H1 (cell line): ENCODE data around the gene TPP2. TPM values are rescaled to one million over a fixed set of nuclear protein-coding genes. Genes with fewer than 3 reads are reported as not detected.

Source experiments
- CTCF ChIA-PET: fragments of 300-600 bp; sonication (Branson Sonifier 250); formaldehyde crosslinking; loops from one replicate; lab custom pipeline; 2021; ENCODE audit not compliant: partially characterized antibody; lab: Charles Lee
- POLR2A ChIA-PET: fragments of 300-600 bp; sonication (Branson Sonifier 250); formaldehyde crosslinking; loops from one replicate; lab custom pipeline; 2021; ENCODE audit warnings: inconsistent platforms; ENCODE audit not compliant: partially characterized antibody; lab: Charles Lee
- DNase-seq, 2 experiments: peaks; one replicate each; pipeline versions ENCODE4 v3.0.0 to v3.0.0-alpha.2; 2010 to 2022; ENCODE audit warnings: low spot score in 2 of 2, low read depth in 1 of 2, mixed read lengths in 1 of 2
- FAIRE-seq: peaks from 2 replicates; lab custom pipeline; 2011; peaks lifted over from hg19 to GRCh38; lab: Jason Lieb, UNC
- H2AFZ ChIP-seq: 2 replicates; pipeline ENCODE4 v1.8.1; 2012; ENCODE audit warnings: low read length, inconsistent platforms
- H2AK5ac ChIP-seq: 2 replicates; pipeline ENCODE4 v1.6.1; 2013; ENCODE audit warnings: low read depth, low read length
- H2BK120ac ChIP-seq: replicated peaks from 2 replicates; pipeline ENCODE3; 2013; ENCODE audit warnings: low read depth, low read length, inconsistent platforms
- H2BK12ac ChIP-seq: 2 replicates; pipeline ENCODE4 v1.6.1; 2013; ENCODE audit warnings: low read depth, low read length
- H2BK15ac ChIP-seq: 2 replicates; pipeline ENCODE4 v1.6.1; 2013; ENCODE audit warnings: low read length
- H2BK20ac ChIP-seq: 2 replicates; pipeline ENCODE4 v1.6.1; 2013; ENCODE audit warnings: low read length
- H2BK5ac ChIP-seq: 2 replicates; pipeline ENCODE4 v1.6.1; 2013; ENCODE audit warnings: low read depth, low read length
- H3K14ac ChIP-seq: 2 replicates; pipeline ENCODE4 v1.6.1; 2013; ENCODE audit warnings: inconsistent platforms; ENCODE audit not compliant: insufficient read length
- H3K18ac ChIP-seq: 2 replicates; pipeline ENCODE4 v1.6.1; 2013; ENCODE audit warnings: low read length; ENCODE audit errors: extremely low read depth
- H3K23ac ChIP-seq: 2 replicates; pipeline ENCODE4 v1.6.1; 2013; ENCODE audit warnings: inconsistent platforms; ENCODE audit not compliant: insufficient read length
- H3K23me2 ChIP-seq: 2 replicates; pipeline ENCODE4 v1.6.1; 2013; ENCODE audit warnings: low read depth, low read length
- H3K27ac ChIP-seq: 2 replicates; pipeline ENCODE4 v1.6.1; 2011; ENCODE audit warnings: low read depth, low read length, inconsistent platforms
- H3K27me3 ChIP-seq, 4 experiments: replicated peaks in 1 of 4; 1 replicate in 1 of 4; 2 replicates in 3 of 4; pipeline versions ENCODE4 v1.6.1 to v1.8.1; 2011 to 2013; ENCODE audit warnings: low read length in 3 of 4, mild to moderate bottlenecking in 3 of 4, inconsistent platforms in 2 of 4, mixed read lengths in 2 of 4, moderate library complexity in 1 of 4; ENCODE audit not compliant: control insufficient read depth in 3 of 4, insufficient read depth in 3 of 4; ENCODE audit errors: extremely low read depth in 1 of 4
- H3K36me3 ChIP-seq, 4 experiments: 2 replicates each; pipeline versions ENCODE4 v1.6.1 to v1.8.1; 2011 to 2013; ENCODE audit warnings: mild to moderate bottlenecking in 4 of 4, low read length in 3 of 4, moderate library complexity in 2 of 4, control low read depth in 1 of 4, inconsistent platforms in 1 of 4; ENCODE audit not compliant: insufficient read depth in 4 of 4, control insufficient read depth in 2 of 4
- H3K4ac ChIP-seq: replicated peaks from 2 replicates; pipeline ENCODE3; 2013; ENCODE audit warnings: low read length, low read depth, mixed read lengths, inconsistent platforms; ENCODE audit not compliant: insufficient read length
- H3K4me1 ChIP-seq, 4 experiments: replicated peaks in 1 of 4; 1 replicate in 1 of 4; 2 replicates in 3 of 4; pipeline versions ENCODE4 v1.6.1 to v1.8.1; 2011 to 2013; ENCODE audit warnings: low read length in 3 of 4, inconsistent platforms in 2 of 4, mixed read lengths in 1 of 4; ENCODE audit not compliant: insufficient read depth in 4 of 4, control insufficient read depth in 3 of 4
- H3K4me2 ChIP-seq, 2 experiments: 2 replicates each; pipeline versions ENCODE4 v1.6.1 to v1.8.1; 2011 to 2013; ENCODE audit warnings: low read depth in 2 of 2, low read length in 2 of 2, control low read depth in 1 of 2, inconsistent platforms in 1 of 2, mild to moderate bottlenecking in 1 of 2; ENCODE audit not compliant: insufficient read depth in 1 of 2
- H3K4me3 ChIP-seq, 4 experiments: fragments of 200-600, 300-600 bp in 1 of 4; sonication (generic), shearing (Covaris generic), sonication (Bioruptor Twin) in 1 of 4; 2 replicates each; pipeline versions ENCODE4 v1.5.1 to v1.8.1; 2011 to 2016; ENCODE audit warnings: low read length in 4 of 4, low read depth in 3 of 4, control low read depth in 2 of 4, inconsistent platforms in 2 of 4, mild to moderate bottlenecking in 2 of 4, mixed read lengths in 1 of 4, moderate library complexity in 1 of 4; ENCODE audit not compliant: insufficient read depth in 2 of 4; ENCODE audit errors: extremely low read depth in 1 of 4
- H3K56ac ChIP-seq: replicated peaks from 2 replicates; pipeline ENCODE3; 2013; ENCODE audit warnings: low read depth, mild to moderate bottlenecking, mixed read lengths, low read length, inconsistent platforms; ENCODE audit not compliant: insufficient read length
- H3K79me1 ChIP-seq: 2 replicates; pipeline ENCODE4 v1.6.1; 2013; ENCODE audit warnings: low read depth, low read length, control low read depth
- H3K79me2 ChIP-seq, 2 experiments: 2 replicates each; pipeline versions ENCODE4 v1.6.1 to v1.8.1; 2012 to 2013; ENCODE audit warnings: low read length in 2 of 2, mild to moderate bottlenecking in 2 of 2, inconsistent platforms in 1 of 2; ENCODE audit not compliant: insufficient read depth in 2 of 2, control insufficient read depth in 1 of 2
- H3K9ac ChIP-seq, 4 experiments: replicated peaks in 1 of 4; 1 replicate in 1 of 4; 2 replicates in 3 of 4; pipeline versions ENCODE4 v1.6.1 to v1.8.1; 2011 to 2013; ENCODE audit warnings: low read depth in 3 of 4, low read length in 3 of 4, control low read depth in 2 of 4, mild to moderate bottlenecking in 2 of 4, moderate library complexity in 2 of 4, inconsistent platforms in 1 of 4; ENCODE audit errors: extremely low read depth in 1 of 4
- H3K9me3 ChIP-seq, 2 experiments: 2 replicates each; pipeline versions ENCODE4 v1.6.1 to v1.8.1; 2012 to 2013; ENCODE audit warnings: mild to moderate bottlenecking in 2 of 2, moderate library complexity in 2 of 2, control low read depth in 1 of 2, inconsistent platforms in 1 of 2, low read depth in 1 of 2, low read length in 1 of 2, mixed read lengths in 1 of 2; ENCODE audit not compliant: insufficient read depth in 2 of 2
- H4K20me1 ChIP-seq, 2 experiments: replicated peaks in 1 of 2; 2 replicates each; pipeline versions ENCODE3 to v1.8.1; 2011 to 2013; ENCODE audit warnings: inconsistent platforms in 2 of 2, low read length in 2 of 2, mild to moderate bottlenecking in 1 of 2; ENCODE audit not compliant: insufficient read depth in 2 of 2, control insufficient read depth in 1 of 2
- H4K5ac ChIP-seq: 2 replicates; pipeline ENCODE4 v1.6.1; 2013; ENCODE audit warnings: low read length, low read depth, mixed read lengths, inconsistent platforms; ENCODE audit not compliant: insufficient read length
- H4K8ac ChIP-seq: 2 replicates; pipeline ENCODE4 v1.8.0; 2013; ENCODE audit warnings: mild to moderate bottlenecking, moderate library complexity, low read length, inconsistent platforms; ENCODE audit not compliant: insufficient read depth; ENCODE audit errors: extremely low read depth
- H4K91ac ChIP-seq: replicated peaks from 2 replicates; pipeline ENCODE3; 2013; ENCODE audit warnings: low read length, mixed read lengths, inconsistent platforms; ENCODE audit not compliant: insufficient read length
- BACH1 ChIP-seq: IDR thresholded peaks from 2 replicates; pipeline ENCODE4 v1.6.1; 2012; ENCODE audit warnings: low read length, improper control_type of control experiment
- CEBPB ChIP-seq: IDR thresholded peaks from 2 replicates; pipeline ENCODE4 v1.6.1; 2012; ENCODE audit warnings: low read depth, low read length
- CHD2 ChIP-seq: IDR thresholded peaks from 2 replicates; pipeline ENCODE4 v1.6.1; 2012; ENCODE audit warnings: low read length, improper control_type of control experiment
- CTBP2 ChIP-seq: IDR thresholded peaks from 2 replicates; pipeline ENCODE4 v1.7.0; 2011; ENCODE audit warnings: borderline replicate concordance, mild to moderate bottlenecking, moderate library complexity, mixed read lengths, low read length; ENCODE audit not compliant: insufficient read depth, insufficient read length
- FOSL1 ChIP-seq: IDR thresholded peaks from 2 replicates; pipeline ENCODE4 v1.6.1; 2011; ENCODE audit warnings: mild to moderate bottlenecking, low read depth, low read length, moderate library complexity; ENCODE audit not compliant: insufficient read depth
- GTF2F1 ChIP-seq: IDR thresholded peaks from 2 replicates; pipeline ENCODE4 v1.6.1; 2012; ENCODE audit warnings: low read depth, low read length, improper control_type of control experiment, borderline replicate concordance
- JUND ChIP-seq: IDR thresholded peaks from 2 replicates; pipeline ENCODE4 v1.6.1; 2011; ENCODE audit warnings: mild to moderate bottlenecking, improper control_type of control experiment, low read length
- KDM4A ChIP-seq: IDR thresholded peaks from one replicate; pipeline ENCODE4 v1.7.1; 2012; ENCODE audit warnings: low read depth, mild to moderate bottlenecking, moderate library complexity, low read length, inconsistent platforms; ENCODE audit not compliant: severe bottlenecking
- MAX ChIP-seq: IDR thresholded peaks from 2 replicates; pipeline ENCODE4 v1.6.1; 2012; ENCODE audit warnings: inconsistent platforms
- PHF8 ChIP-seq: fragments of 200-600 bp; sonication (generic); conservative IDR thresholded peaks from 2 replicates; pipeline ENCODE4 v1.7.1; 2012; ENCODE audit warnings: low read depth, mild to moderate bottlenecking, inconsistent platforms, low read length, moderate library complexity
- WGBS, 2 experiments: shearing (Covaris generic) in 1 of 2; methylation state at CpG; one replicate each; pipeline versions ENCODE4 v1.1.6 to v1.1.7; 2013 to 2015; ENCODE audit warnings: low lambda C conversion rate in 2 of 2, mixed read lengths in 2 of 2, inconsistent platforms in 1 of 2, low coverage in 1 of 2, missing lambda C conversion rate in 1 of 2; ENCODE audit not compliant: insufficient replicate concordance in 2 of 2, insufficient coverage in 1 of 2, insufficient read length in 1 of 2; ENCODE audit errors: extremely low coverage in 1 of 2, missing lambda C conversion rate in 1 of 2; 5-methylcytosine and 5-hydroxymethylcytosine counted together
- polyA plus RNA-seq, 7 experiments: library from polyadenylated mRNA; depleted of rRNA in 3 of 7; stranded (reverse) in 5 of 7; unstranded in 2 of 7; fragments of >200 nt in 5 of 7; fragments of 200-250 nt in 2 of 7; gene quantifications; 1 replicate in 5 of 7; 2 replicates in 1 of 7; 4 replicates in 1 of 7; pipeline versions ENCODE4 v1.2.1 to v1.2.3, GENCODE V29; 2011 to 2013; ENCODE audit warnings: missing spikeins in 2 of 7, mixed read lengths in 2 of 7
- total RNA-seq: library from RNA; stranded (reverse); fragmentation: NEBNext Ultra II Directional; extraction: Animal tissue kit (Norgen Biotek cat#: 25700); gene quantifications from 2 replicates; pipeline ENCODE4 v1.2.1, GENCODE V29; 2021
- TF ChIP-seq, protein P1 (sequence below): IDR thresholded peaks from 2 replicates; pipeline ENCODE4 v1.6.1; 2012; ENCODE audit warnings: inconsistent platforms

TPP2 gene
- total and polyA plus RNA-seq, 2 of the 8 experiments (the other 6 are each of a cell fraction or from before 2014, with no cell fraction given): 15.9 to 85.7 TPM

GRCh38 chr13:102700088-102701031 lies 103.6 kb downstream of the TPP2 start:
- no peaks in the 10 kb centered on the region for H3K27me3 ChIP-seq
- TF ChIP-seq CHD2 (no peak), MAX (no peak), BACH1 (no peak), CTBP2 (no peak), FOSL1 (no peak), PHF8 (no peak), CEBPB (no peak), JUND (no peak), GTF2F1 (no peak), KDM4A (no peak)
- TF ChIP-seq, protein P1, sequence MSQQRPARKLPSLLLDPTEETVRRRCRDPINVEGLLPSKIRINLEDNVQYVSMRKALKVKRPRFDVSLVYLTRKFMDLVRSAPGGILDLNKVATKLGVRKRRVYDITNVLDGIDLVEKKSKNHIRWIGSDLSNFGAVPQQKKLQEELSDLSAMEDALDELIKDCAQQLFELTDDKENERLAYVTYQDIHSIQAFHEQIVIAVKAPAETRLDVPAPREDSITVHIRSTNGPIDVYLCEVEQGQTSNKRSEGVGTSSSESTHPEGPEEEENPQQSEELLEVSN: no peak

More at GRCh38 chr13:102700088-102701031, 103.6 kb downstream of the TPP2 start:
- ChIA-PET CTCF (interaction anchor here (1.1 kb wide), 1 partner anchor 165 kb away, joined by 3 read pairs; no protein-coding TSS in a partner anchor), POLR2A (no interaction called here)
- no peak overlapping the region for H3K4ac ChIP-seq
- H3K18ac ChIP-seq: no peak overlapping the region
- H4K20me1 ChIP-seq: no peaks in the 10 kb centered on the region
- no peaks in the 10 kb centered on the region for H3K36me3 ChIP-seq
- H4K8ac ChIP-seq: no peak overlapping the region
- no peak overlapping the region for H2BK5ac ChIP-seq
- H3K14ac ChIP-seq: no peak overlapping the region
- H3K27ac ChIP-seq: no peak overlapping the region
- DNase-seq (no peak), FAIRE-seq (no peak)
- H3K23ac ChIP-seq: no peak overlapping the region
- H3K9ac ChIP-seq: no peak overlapping the region
- H2AFZ ChIP-seq: no peak overlapping the region; the same call in 1 of the 2 replicates
- H3K56ac ChIP-seq: no peak overlapping the region
- no peak overlapping the region for H2BK20ac ChIP-seq
- H2BK12ac ChIP-seq: 0 out of 2 replicates have a peak overlapping the region, but pooled peaks have one; percentile 84
- no peak overlapping the region for H4K5ac ChIP-seq
- no peak overlapping the region for H2BK120ac ChIP-seq
- H3K9me3 ChIP-seq: peaks cover 0 to 5% of the 10 kb centered on the region in 2 experiments; a peak in 1 of 4 replicates
- H3K4me2 ChIP-seq: no peak overlapping the region
- H3K4me1 ChIP-seq: peaks cover 0 to 4% (median 0%) of the 10 kb centered on the region in 4 experiments; a peak in 1 of 7 replicates
- no peak overlapping the region for H4K91ac ChIP-seq
- no peaks in the 10 kb centered on the region for H3K23me2 ChIP-seq
- no peak overlapping the region for H2BK15ac ChIP-seq
- H3K4me3 ChIP-seq: no peak overlapping the region
- H2AK5ac ChIP-seq: no peak overlapping the region
- WGBS, 2 experiments: 90% methylated on average over 14 of the region's 14 CpGs; no CpG with 5 or more reads in 1 of the 2 experiments
- H3K79me1 ChIP-seq: no peaks in the 10 kb centered on the region
- no peaks in the 10 kb centered on the region for H3K79me2 ChIP-seq
